ENCODE data around the gene HUNK.

The HUNK gene

DNA sequence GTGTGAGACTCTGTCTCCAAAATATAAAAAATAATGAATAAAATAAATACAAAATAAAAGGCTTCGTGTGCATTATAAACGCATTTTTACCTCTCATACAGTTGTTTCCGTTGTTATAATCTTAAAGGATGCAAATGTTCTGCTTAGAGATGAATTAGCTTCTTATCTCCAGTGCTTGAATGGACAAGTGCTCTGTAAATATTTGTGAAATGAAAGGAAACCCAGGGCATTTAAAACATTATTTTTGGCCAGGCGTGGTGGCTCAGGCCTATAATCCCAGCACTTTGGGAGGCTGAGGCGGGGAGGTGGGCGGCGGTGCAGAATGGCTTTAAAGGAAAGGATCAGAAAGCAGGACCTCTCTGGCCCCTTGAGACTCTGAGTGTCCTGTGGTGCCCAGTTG, 94.5 kb downstream of the HUNK start:
- DNase-seq = no peak

DNA sequence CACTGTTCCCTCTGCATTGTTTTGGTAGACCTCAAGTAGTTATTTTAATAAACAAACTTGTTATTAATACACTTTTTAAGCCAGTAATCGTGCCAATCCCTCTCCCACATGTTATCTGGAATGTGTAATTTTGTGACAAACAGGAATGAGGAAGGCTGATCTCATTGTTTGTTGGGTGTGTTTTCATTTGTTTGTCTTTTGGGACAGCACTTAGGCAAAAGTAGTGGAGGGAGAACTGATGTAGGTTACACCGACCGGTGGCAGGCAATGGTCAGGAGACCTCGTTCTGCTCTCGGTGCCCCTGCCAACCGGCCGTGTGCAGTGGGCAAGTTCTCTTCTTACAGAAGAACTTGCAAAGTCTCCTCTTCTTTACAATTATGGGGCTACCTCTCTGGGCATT, 99.8 kb downstream of the HUNK start:
- no peak for DNase-seq

DNA sequence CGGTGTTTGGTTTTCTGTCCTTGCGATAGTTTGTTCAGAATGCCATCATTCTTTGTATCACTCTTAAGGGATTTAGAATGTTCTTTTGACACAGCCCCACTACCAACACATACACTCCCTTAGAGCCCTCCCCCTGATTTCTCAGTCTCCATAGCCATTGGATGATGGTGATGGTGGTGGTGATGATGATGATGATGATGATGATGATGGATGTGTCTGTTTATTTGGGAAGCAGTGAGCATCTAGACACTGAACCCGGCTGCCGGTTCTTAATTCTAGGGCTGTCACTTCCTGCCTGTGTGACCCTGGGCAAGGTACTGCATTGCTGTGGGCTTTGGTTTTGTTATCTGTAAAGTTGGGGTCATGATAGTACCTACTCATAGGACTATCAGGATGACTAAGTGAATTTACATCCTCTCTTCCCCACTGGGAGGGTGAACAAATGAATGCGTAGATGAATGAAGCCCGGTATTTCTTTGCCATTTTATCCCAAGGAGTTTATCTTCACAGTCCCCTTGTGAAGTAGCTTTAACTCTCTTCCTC, 100.7 kb downstream of the HUNK start:
- DNase-seq = no peak

DNA sequence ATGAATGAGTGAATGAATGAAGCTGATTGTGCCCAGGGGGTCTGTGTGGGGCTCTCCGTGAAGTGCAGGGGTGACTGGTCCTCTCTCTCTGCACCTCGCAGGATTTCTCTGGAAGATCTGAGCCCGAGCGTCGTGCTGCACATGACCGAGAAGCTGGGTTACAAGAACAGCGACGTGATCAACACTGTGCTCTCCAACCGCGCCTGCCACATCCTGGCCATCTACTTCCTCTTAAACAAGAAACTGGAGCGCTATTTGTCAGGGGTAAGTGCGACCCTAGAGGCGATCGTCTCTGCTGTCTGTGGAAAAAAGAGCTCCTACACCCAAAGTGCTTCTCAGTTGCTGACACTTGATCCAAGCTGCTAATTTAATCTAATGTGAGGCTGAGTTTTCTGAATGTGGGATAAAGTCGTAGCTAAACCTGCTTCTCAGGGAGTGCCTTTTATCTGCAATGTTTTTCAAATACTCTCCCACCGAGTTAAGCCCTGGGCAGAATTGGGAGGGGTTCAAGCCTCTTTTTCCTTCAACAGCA, 101.7 kb downstream of the HUNK start:
- no peak for DNase-seq

DNA sequence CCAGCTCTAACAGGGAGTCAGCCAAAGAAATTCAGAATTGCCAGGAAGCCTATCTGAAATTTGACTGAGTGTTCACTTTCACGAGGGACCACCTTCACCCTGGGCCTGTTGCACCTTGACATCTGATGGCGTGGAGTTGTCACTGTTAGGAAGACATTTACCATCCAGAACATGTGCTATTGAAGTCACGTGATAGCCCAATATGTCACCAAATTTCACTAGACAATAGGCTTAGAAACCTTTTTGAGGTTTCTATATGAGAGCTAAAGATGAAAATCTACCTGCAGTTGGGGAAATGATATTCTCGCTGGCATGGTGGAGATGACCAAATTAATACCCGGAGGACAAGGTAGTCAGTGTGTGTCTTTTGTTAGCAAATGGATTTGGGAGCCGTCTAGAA, 102.7 kb downstream of the HUNK start:
- DNase-seq = no peak

DNA sequence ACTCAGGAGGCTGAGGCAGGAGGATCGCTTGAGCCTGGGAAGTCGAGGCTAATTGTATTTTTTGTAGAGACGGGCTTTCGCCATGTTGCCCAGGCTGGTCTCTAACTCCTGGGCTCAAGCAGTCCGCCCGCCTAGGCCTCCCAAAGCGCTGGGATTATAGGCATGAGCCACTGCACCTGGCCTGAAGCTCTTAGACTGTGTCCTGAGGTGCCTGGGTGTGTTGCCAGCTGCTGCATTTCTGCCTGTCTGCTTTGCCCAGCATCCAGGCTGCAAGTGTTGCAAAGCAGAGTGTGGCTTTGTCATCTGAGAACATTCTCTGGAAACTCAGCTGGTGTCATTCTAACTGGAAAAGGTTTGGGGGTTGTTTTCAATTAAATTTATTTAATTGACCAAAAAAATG, 105.0 kb downstream of the HUNK start:
- DNase-seq = no peak

DNA sequence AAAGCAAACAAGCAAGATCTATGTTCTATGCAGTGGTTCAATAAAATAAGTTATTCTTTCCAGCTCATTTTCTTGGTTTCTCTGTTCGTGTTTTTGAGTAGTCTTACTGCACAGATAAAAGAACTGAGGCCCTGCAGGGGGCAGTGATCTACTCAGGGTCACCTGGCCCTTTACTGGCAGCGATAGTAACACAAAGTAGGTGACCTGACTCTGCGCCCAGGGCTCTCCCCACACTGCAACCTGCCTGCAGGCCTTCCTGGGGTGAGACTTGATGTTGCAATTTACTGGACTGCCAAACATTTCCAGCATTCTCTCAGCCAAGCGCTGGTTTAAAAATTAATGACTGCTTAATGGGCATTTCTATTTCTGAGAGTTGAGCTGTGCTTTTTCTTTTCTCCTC, 110.3 kb downstream of the HUNK start:
- no peak for DNase-seq

DNA sequence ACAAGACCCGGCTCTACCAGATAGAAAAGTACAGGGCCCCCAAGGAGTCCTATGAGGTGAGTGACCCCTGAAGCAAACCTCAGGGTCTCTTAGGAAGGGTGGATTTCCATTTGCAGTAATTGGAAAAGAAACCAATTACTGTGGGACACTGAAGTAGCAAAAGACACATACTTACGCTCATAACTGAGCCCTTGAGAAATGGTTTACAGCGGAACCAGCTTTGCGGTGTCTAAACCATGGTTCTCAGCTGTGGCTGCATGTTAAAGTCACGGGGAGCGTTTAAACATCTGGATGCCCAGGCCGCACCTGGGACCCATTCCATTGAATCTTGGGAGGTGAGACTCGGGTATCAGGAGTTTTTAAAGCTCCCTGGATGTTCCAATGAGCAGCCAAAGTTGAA, 110.7 kb downstream of the HUNK start:
- no peak for DNase-seq

DNA sequence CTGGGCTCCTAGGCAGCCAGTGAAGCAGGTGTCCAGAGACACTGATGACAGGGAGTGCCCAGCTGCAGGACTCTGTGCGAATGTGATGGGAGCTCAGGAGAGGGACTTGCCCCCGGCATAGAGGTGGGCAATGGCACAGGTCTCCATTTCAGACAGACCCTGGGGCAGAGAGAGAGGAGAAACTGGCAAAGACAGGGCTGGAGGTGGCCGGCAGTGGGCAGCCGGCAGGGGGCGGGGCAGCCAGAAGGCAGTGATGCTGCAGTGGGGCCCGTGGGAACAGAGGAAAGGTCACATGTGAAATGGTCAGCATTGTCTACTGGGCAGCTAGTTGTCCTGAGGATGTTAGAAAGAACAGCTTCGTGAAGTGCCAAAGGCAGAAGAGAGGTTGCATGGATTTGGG, 112.6 kb downstream of the HUNK start:
- no peak for DNase-seq

DNA sequence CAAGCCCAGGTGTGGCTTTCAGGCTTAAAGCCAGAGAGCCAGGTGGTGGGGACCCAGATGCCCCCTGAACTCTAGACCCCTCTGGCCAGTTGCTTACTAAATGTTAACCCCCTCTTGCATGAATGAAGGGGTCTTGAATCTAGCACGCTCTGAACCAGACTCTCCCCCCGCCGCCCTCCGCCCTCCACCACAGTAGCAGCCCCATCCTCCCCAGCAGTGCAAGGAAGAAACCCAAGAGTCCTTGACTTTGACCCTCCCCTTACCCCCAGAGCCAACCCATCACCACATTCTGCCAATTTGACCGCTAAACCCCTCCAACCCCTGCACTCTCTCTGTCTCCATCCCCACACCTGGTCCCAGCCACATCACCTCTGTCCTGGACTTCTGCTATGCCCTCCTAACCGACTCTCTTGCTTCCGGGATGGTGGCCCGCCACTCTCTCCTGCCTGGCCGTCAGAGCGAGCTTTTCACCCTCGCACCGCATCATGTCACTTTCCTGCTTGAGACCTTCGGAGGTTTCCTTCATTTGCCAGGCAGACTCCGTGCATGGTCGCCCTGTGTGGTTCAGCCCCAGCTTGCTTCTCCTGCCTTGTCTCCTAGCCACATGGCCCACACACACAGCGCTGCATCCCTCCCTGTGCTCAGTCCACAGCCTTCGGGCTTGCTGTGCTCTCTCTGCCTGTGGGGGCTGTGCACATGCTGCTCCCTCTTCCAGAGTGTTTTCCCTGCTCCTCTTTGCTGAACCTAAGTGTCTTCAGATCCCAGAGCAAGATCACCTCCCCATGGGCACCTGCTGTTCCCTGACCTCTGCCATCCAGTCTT, 113.4 kb downstream of the HUNK start:
- no peak for DNase-seq

DNA sequence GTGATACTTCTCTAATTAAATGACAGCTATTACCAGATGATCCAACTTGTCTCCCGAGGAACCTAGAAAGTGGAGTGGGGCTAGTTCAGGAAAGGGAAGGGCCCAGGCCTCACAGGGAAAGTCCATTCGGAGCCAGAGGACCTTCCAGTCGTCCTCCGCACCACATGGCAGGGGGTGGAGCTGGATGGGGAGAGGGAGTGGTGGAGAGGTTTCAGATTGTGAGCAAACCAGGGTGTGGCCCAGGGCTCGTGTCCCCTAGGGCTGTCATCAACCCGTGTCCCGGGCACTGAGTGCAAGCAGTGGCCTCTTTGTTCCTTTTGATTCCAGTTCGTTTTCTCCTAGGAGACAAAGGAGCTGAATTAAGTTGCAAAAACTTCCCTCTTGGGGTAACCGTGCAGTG, 114.9 kb downstream of the HUNK start:
- no peak for DNase-seq

DNA sequence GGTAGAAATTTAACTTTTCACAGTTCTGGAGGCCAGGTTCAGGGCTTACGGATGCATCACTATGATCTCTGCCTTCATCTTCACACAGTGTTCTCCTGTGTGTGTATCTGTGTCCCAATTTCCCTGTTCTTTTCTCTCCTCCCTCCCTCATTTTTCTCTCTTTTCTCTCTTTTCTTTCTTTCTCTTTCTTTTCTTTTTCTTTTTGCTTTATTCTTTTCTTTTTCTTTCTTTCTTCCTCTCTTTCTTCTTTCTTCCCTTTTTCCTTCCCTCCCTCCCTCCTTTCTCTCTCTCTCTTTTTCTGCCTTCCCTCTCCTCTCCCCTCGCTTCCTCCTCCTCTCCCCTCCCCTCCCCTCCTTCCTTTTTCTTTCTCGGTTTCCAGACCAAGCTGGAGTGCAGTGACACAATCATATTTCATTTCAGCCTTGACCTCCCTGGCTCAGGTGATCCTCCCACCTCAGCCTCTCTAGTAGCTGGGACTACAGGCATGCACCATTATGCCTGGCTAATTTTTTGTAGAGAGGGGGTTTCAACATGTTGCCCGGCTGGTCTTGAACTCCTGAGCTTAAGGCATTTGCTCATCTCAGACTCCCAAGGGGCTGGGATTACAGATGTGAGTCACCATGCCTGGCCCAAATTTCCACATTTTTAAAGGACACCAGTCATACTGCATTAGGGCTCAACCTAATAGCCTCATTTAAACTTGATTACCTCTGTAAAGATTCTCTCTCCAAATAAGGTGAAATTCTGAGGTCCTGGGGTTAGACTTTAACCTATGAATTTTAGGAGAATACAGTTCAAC, 115.9 kb downstream of the HUNK start:
- no peak for DNase-seq

DNA sequence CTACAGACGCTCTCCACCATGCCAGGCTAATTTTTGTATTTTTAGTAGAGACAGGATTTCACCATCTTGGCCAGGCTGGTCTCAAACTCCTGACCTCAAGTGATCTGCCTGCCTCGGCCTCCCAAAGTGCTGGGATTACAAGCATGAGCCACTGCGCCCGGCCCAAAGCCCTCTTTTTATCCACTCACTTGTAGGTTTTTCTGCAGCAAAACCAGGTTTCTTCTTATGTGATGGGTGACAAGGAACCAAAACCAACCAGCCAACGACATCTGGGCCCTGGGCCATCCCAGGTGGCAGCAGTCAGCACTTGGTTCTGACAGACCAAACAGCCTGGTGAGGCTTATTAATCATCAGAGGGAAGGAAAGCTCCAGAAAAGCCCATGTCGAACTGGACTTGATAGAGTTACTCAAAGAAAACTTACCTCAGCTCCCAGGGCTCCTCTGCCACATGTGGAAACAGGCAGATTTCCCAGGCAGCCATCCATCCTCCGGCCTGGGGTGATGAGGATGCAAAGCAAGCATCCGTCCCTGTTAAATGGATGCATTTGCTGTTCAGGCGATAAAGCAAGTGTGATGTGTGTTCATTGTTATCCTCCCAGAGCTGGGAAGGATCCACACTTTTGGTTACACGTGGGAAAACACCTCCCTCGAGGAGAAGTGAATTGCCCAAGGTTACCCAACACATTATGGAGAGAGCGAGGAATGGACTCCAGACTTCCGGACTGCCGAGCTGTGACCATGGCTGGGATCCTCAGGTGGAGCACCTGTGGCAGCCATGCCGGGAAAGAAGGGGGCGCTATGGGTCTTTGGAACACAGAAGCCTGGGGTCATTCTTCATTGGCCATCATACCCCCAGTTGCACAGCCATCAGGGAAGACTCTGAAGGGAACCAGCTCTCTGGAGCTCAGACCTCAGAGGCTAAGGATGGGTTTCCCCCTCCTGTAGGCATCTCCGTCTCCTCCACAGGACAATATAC, 118.8 kb downstream of the HUNK start:
- no peak for DNase-seq

DNA sequence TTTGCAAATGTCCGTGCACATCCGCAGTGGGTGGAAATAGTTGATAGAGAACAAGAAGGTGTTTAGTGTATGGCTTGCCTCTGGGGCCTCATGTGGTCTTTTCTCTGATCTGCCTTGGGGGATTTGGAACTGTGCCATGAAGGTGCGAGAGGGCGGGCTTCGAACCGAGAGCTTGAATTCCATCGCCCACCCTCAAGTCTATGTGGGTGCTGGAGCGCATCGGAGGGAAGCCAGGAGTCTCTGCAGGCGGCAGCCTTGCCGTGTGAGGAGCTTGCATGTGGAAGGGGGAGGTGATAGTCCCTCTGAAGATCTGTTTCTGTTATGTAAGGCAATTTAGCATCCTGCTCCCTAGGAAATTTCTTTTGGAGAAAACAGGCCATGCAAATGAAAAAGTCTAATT, 119.6 kb downstream of the HUNK start:
- DNase-seq = no peak

DNA sequence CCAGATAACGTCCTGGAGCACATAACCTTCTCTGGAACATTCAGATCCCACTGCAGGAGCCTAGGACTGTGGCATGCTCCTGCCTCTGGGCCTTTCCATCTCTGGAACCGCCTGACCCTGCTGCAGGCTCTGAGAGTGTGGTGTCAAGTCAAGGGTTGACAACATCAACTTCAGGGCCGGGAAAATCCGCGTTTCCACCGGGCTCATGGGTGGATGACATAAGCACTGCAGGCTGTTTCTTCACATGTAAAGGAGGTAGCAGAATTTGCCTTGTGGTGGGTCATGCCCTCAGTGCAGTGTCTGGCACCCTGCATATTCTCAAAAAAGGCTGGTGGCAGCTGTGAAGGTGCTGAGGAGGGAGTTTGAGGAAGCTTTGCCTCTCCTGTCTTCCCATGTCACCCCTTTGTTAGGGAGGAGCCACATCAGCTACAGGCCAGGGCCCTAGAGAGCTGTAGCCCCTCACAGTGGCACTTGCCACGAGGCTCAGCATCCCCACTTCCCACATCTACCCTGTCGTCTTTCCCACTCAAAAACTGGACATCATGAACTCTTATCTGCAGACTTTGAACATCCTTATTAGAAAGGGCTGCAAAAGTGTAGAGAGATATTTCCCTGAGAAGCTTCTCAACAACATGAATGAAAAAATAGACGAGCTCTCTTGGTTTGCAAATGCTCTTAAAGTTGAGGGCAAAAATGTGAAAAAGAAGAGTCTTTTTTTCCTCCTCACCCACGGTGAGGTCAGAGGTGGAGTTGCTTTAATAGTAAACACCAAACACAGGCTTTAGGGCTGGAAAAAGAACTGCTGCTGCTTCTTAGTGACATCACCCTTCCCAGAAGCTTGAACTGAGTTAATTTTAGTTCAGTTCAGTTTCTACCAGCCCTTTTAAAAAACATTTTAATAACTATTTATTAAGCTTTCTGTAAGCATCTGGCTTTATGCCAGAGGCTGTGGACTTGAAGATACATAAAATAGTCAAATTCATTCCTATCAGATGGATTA, 121.3 kb downstream of the HUNK start:
- DNase-seq = no peak

DNA sequence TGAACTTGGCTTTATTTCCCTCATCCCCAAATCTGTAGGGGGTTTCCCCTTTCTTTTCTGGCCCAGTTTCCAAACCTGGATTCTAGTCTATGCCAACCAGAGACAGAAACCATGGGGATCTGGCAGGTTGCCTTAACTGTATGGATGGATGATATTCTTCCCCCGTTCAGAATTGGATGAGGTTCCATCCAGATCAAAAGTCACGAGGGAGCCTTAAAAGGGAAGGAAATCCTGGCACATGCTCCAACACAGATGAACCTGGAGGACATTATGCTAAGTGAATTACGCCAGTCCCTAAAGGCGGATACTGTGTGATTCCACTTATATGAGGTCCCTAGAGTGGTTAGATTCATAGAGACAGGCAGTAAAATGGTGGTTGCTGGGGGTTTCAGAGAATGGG, 124.4 kb downstream of the HUNK start:
- no peak for DNase-seq

DNA sequence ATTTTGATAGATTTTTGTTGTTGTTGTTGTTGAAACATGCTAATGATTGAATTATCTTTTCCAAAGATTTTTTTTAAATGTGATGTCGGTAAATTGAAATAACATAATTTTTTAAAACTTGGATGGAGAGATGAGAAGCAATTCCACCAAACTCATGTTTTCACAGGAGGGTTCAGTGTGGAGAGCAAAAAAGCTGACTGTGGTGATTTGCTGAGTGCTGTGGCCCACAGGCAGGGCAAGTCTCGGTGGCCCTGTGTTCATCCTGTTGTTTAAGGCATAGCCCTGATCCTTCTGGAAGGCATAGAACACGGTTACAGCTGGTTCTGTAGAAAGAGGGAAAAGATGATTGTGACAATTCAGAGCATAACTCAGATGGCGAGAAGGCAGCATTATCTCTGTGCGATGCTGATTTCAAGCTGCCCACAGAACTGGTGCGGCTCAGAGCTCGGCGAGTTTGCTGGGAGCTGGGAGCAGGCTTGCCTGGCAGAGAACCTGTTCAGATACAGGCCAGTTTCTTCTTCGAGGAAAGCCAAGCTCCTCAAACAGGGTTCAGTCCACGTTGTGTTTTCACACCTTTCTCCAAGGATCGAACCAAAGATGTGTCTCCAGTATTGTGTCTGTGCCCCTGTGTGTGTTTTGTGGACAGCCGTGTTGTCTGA, 127.1 kb downstream of the HUNK start:
- no peak for DNase-seq

DNA sequence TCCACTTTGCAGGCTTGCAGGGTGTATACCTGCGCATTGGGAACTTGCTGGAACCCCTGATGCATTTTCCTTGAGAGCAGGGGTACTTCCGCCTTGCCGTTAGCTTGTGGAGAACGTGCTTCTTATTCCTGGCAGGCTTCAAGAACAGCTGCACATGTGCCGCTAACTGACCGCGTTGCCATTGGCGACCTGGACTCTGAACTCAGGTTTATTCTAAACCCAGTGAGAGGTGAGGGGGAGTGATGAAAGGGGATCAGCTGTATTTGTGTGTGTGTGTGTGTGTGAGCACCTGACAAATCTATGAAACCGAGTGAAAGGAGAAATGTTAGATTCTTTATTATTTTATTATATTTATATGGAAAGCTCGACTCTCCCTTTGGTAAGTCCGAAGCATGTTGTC, 128.6 kb downstream of the HUNK start:
- no peak for DNase-seq

DNA sequence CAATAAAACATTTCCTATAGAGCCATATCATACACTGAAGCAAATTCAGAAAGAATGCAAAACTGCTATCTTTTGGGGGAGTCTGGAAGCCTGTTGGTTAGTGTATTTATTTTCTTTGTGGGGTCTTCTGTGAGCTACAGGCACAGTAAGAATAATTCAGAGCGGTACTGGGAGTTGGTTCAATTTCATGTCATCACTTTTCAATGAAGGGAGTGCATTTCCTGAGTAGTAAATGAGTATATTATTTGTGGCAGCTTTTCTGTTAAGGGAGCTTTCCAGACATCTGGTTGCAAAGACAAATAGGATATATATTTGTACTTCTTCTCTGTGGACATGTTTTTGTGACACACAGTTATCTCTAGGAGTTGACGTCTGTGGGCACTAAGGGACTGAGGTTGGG, 130.6 kb downstream of the HUNK start:
- DNase-seq = no peak

DNA sequence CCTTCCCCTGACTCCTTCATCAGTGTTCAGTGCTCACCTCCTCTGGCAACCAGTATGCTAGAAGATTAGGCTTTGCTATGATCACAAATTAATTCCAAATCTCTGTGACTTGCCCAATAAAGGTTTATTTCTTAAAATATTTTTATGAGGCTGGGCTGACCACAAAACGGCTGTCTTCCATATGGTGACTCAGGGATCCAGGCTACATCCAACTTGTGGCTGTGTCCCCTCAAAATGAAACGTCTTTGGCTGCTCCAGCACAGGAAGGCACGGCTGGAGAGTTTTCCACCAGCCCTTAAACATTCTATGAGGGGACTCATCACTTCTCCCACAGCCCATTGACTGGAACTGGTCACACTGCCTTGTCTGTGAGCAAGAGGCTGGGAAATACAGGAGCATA, 131.5 kb downstream of the HUNK start:
- no peak for DNase-seq

DNA sequence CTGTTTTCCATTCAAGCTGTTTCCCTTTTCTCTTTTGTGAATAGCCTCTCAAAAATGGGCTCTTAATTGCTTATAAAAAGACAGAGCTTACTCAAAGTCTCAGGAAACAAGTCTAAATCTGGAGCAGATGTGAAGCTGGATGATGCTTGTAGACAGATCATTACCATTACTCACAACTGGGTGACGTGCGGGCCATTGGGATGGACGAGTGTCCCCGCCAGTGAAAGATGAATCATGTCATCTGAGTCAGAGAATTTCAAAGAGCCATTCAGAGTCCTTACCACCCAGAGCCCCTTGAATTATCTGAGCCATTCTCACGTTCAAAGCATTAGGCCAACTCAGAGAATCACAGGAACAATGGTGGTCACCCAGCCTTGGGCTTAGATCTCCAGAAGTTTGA, 134.6 kb downstream of the HUNK start:
- DNase-seq = no peak

All from NCI-H1436 treated with DMSO at 0.1 percent for 48 hours (cell line).